Activated CD4-positive, alpha-beta T cell treated with anti-CD3 and anti-CD28 coated beads, Interleukin-2, Interleukin-4, amounts not matched to agents 100 ng/mL and 50 ng/mL, durations not matched to agents 16 hours and 8 hours (primary cell): ENCODE measurements around the gene ST6GAL1.

ENCODE experiments used
- DNase-seq: peaks from one replicate; pipeline ENCODE4 v3.0.0-alpha.2; 2020; ENCODE audit warnings: low spot score

The ST6GAL1 gene

GRCh38 chr3:187112934-187113793 is 182.8 kb downstream of the ST6GAL1 start:
- DNase-seq = peak; percentile 50

DNA sequence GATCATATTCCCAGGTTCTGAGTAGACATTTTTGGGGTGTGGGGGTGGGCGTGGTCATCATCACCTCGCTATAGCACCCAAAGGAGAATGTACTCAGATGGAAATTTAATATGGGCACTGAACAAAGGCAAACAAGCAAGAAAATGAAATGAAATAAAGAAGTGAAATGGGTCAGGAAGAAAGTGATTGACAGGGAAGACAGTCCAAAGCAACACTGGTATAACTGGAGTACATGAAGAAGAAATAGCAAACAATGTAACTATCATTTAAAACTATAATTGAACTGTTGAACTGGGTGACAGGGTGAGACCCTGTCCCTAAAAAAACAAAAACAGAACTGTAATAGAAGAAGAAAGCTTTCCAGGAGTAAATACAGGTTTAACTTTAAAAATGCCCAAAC is 184.2 kb downstream of the ST6GAL1 start:
- no peak for DNase-seq

GRCh38 chr3:187120326-187120725 is 190.0 kb downstream of the ST6GAL1 start:
- DNase-seq = no peak

DNA sequence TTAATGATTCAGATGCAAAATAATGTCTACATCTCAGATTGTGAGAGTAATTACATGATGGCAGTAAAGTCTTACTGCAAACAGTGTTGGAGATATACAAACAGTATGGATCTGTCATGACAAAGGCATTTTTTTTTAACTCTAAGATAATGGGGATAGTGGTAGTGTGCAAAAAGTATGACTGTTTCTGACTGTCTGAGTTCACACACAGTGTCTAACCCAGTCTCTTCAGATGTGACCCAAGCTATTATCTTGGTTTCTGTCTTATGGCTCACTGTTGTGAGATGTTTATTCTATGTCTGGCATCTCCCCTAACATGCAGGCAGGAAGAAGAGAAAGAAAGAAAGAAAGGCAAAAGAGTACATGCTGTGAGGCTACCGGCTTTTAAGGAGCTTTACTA is 191.9 kb downstream of the ST6GAL1 start:
- DNase-seq = no peak

DNA sequence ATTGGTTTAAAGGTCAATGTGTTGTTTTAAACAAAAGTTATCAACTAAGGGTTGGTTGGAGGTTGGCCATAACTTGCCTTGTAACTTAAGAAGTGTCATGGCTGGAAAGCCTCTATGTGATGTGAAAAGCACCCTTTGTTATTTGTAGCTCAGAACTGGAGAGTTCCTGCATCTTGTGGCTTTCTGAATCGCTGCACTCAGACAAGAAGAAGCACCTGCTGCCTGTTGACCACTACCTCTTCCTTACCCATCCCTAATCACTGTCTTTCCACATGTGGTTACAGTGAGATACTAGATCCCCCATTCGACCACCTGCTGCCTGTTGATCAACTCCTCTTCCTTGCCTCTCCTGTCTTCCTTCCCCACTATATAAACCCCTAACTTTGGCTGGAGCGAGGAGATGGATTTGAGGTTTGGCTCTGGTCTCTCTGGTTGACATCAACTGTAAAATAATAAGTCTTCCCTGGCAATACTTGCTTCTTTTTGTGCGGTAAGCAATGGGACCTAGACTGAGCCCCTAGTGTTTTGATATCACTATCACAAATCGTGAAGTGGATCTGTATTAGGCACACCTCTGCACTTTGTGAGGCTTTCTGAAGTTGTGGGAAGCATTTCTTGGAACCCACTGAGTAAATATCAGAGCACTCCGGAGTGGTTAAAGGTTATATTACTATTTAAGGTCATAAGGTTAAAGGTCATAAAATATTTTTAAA is 195.1 kb downstream of the ST6GAL1 start:
- DNase-seq = no peak
